CD14-positive monocyte (primary cell): ENCODE data around the gene ZNF608. TPM values are rescaled to one million over a fixed set of nuclear protein-coding genes. Genes with fewer than 3 reads are reported as not detected.

ENCODE experiments used
- DNase-seq, 3 donors: peaks; one replicate each; pipeline ENCODE4 v3.0.0-alpha.2; 2011 to 2022
- H2AFZ ChIP-seq: 2 replicates; pipeline ENCODE4 v1.6.0; 2012; ENCODE audit warnings: mild to moderate bottlenecking, low read depth, low read length, inconsistent platforms; ENCODE audit not compliant: insufficient read depth, poor library complexity, severe bottlenecking
- H3K27ac ChIP-seq, 2 donors: 1 replicate in 1 of 2; 2 replicates in 1 of 2; pipeline ENCODE4 v1.5.1; 2012 to 2013; ENCODE audit warnings: low read length in 2 of 2, control low read depth in 1 of 2, inconsistent platforms in 1 of 2, low read depth in 1 of 2, mild to moderate bottlenecking in 1 of 2
- H3K27me3 ChIP-seq, 2 donors: one replicate each; pipeline versions ENCODE4 v1.6.0 to v1.6.1; 2011 to 2013; ENCODE audit warnings: low read length in 2 of 2; ENCODE audit not compliant: control insufficient read depth in 2 of 2, insufficient read depth in 2 of 2
- H3K36me3 ChIP-seq, 2 donors: replicated peaks in 1 of 2; 1 replicate in 1 of 2; 2 replicates in 1 of 2; pipeline versions ENCODE4 v1.5.1 to v1.6.1; 2012 to 2013; ENCODE audit warnings: low read length in 2 of 2, control low read depth in 1 of 2, inconsistent platforms in 1 of 2, mild to moderate bottlenecking in 1 of 2; ENCODE audit not compliant: insufficient read depth in 2 of 2, control insufficient read depth in 1 of 2
- H3K4me1 ChIP-seq, 2 donors: 1 replicate in 1 of 2; 2 replicates in 1 of 2; pipeline versions ENCODE4 v1.5.1 to v1.6.1; 2012 to 2013; ENCODE audit warnings: low read length in 2 of 2, control low read depth in 1 of 2, inconsistent platforms in 1 of 2, mild to moderate bottlenecking in 1 of 2, moderate library complexity in 1 of 2; ENCODE audit not compliant: insufficient read depth in 2 of 2, control insufficient read depth in 1 of 2
- H3K4me2 ChIP-seq: replicated peaks from 2 replicates; pipeline ENCODE3; 2012; ENCODE audit warnings: low read length, moderate library complexity, mild to moderate bottlenecking; ENCODE audit not compliant: poor library complexity, severe bottlenecking; ENCODE audit errors: extremely low read depth
- H3K4me3 ChIP-seq, 3 experiments: fragments of 200-600 bp in 1 of 3; sonication (generic) in 1 of 3; replicated peaks in 1 of 3; 1 replicate in 2 of 3; 2 replicates in 1 of 3; pipeline ENCODE4 v1.5.1; 2011 to 2013; ENCODE audit warnings: low read length in 3 of 3, mild to moderate bottlenecking in 3 of 3, control low read depth in 2 of 3, low read depth in 2 of 3, inconsistent platforms in 1 of 3, moderate library complexity in 1 of 3
- H3K79me2 ChIP-seq: 2 replicates; pipeline ENCODE4 v1.6.0; 2012; ENCODE audit warnings: mild to moderate bottlenecking, control low read depth, inconsistent platforms, low read length, moderate library complexity; ENCODE audit not compliant: insufficient read depth
- H3K9ac ChIP-seq: 2 replicates; pipeline ENCODE4 v1.6.0; 2017; ENCODE audit warnings: low read length, mild to moderate bottlenecking; ENCODE audit not compliant: insufficient read depth, poor library complexity, severe bottlenecking
- H3K9me3 ChIP-seq, 2 donors: replicated peaks in 1 of 2; 1 replicate in 1 of 2; 2 replicates in 1 of 2; pipeline versions ENCODE4 v1.5.1 to v1.6.1; 2012 to 2013; ENCODE audit warnings: low read length in 2 of 2, control low read depth in 1 of 2; ENCODE audit not compliant: control insufficient read depth in 1 of 2, insufficient read depth in 1 of 2
- H4K20me1 ChIP-seq: 2 replicates; pipeline ENCODE4 v1.6.0; 2012; ENCODE audit warnings: mild to moderate bottlenecking, low read length, control low read depth, moderate library complexity; ENCODE audit not compliant: insufficient read depth
- H3K27ac Mint-ChIP-seq, 7 donors: one replicate each; pipeline ENCODE4 v1.8.0; 2020; ENCODE audit warnings: mild to moderate bottlenecking in 7 of 7, mixed read lengths in 7 of 7, moderate library complexity in 6 of 7, inconsistent platforms in 2 of 7
- H3K27me3 Mint-ChIP-seq, 3 donors: one replicate each; pipeline ENCODE4 v1.8.0; 2021 to 2022; ENCODE audit warnings: low read depth in 3 of 3, mild to moderate bottlenecking in 3 of 3, mixed read lengths in 3 of 3, moderate library complexity in 3 of 3, inconsistent platforms in 1 of 3
- H3K36me3 Mint-ChIP-seq, 2 donors: one replicate each; pipeline ENCODE4 v1.8.0; 2020; ENCODE audit warnings: mixed read lengths in 2 of 2, inconsistent platforms in 1 of 2, mild to moderate bottlenecking in 1 of 2
- H3K4me1 Mint-ChIP-seq: one replicate; pipeline ENCODE4 v1.8.0; 2020; ENCODE audit warnings: mild to moderate bottlenecking, mixed read lengths
- H3K4me3 Mint-ChIP-seq, 2 donors: one replicate each; pipeline ENCODE4 v1.8.0; 2020; ENCODE audit warnings: mild to moderate bottlenecking in 2 of 2, mixed read lengths in 2 of 2, moderate library complexity in 1 of 2
- H3K9me3 Mint-ChIP-seq, 7 donors: one replicate each; pipeline ENCODE4 v1.8.0; 2020 to 2022; ENCODE audit warnings: mixed read lengths in 7 of 7, mild to moderate bottlenecking in 6 of 7, moderate library complexity in 6 of 7, inconsistent platforms in 2 of 7
- CTCF ChIP-seq: fragments of 200-600 bp; IDR thresholded peaks from one replicate; pipeline ENCODE4 v1.8.0; 2022; ENCODE audit warnings: antibody characterized with exemption, mild to moderate bottlenecking
- WGBS: methylation state at CpG from one replicate; pipeline ENCODE4 v1.1.5; 2013; ENCODE audit warnings: missing lambda C conversion rate; ENCODE audit not compliant: insufficient coverage; 5-methylcytosine and 5-hydroxymethylcytosine counted together
- intact Hi-C, 2 donors: fragments of 100-400 bp; cut with micrococcal nuclease; formaldehyde crosslinking; loops; one replicate each; pipeline versions ENCODE4 v1.15.0 to v1.15.1; 2023
- polyA plus RNA-seq, 3 donors: library from polyadenylated mRNA; depleted of rRNA in 1 of 3; unstranded in 2 of 3; stranded (reverse) in 1 of 3; fragments of 300-500 nt in 2 of 3; fragments of >200 nt in 1 of 3; fragmentation: Illumina TruSeq in 2 of 3; gene quantifications; 1 replicate in 2 of 3; 2 replicates in 1 of 3; pipeline ENCODE4 v1.2.3, GENCODE V29; 2012 to 2021

The ZNF608 gene
- polyA plus RNA-seq, 3 donors: 0.05 TPM; not detected in 2

- Histone ChIP-seq H3K36me3 (no peaks in the 10 kb centered on the region), H3K27ac (no peak overlapping the region), H3K4me3 (no peak overlapping the region), H3K27me3 (no peaks in the 10 kb centered on the region), H3K79me2 (no peaks in the 10 kb centered on the region), H3K4me1 (peaks cover 5% of the 10 kb centered on the region in 2 donors), H4K20me1 (no peaks in the 10 kb centered on the region), H3K9me3 (no peaks in the 10 kb centered on the region), H3K9ac (no peak overlapping the region), H3K4me2 (no peak overlapping the region), H2AFZ (no peak overlapping the region)
- Mint-ChIP-seq H3K27me3 (peaks cover 0 to 4% (median 0%) of the 10 kb centered on the region in 3 donors), H3K36me3 (no peaks in the 10 kb centered on the region), H3K4me3 (no peak overlapping the region), H3K9me3 (peaks cover 0 to 9% (median 3%) of the 10 kb centered on the region in 7 donors), H3K27ac (no peak overlapping the region), H3K4me1 (peaks cover 6% of the 10 kb centered on the region)
- intact Hi-C loops: no loop called here
- WGBS: 100% methylated on average over 1 of the region's 1 CpG
- no peak for TF ChIP-seq CTCF
- no peak for DNase-seq
Observed at GRCh38 chr5:124782262-124782661, 35.8 kb upstream of the ZNF608 start.

- no peak overlapping the region for H2AFZ ChIP-seq
- H3K27ac Mint-ChIP-seq: no peak overlapping the region
- H3K27me3 ChIP-seq: no peaks in the 10 kb centered on the region
- no peak for TF ChIP-seq CTCF
- H3K79me2 ChIP-seq: no peaks in the 10 kb centered on the region
- peaks cover 0 to 2% (median 0%) of the 10 kb centered on the region in 3 donors for H3K27me3 Mint-ChIP-seq
- WGBS: 100% methylated on average over 1 of the region's 4 CpGs
- H3K36me3 Mint-ChIP-seq: no peaks in the 10 kb centered on the region
- no peak overlapping the region for H3K9ac ChIP-seq
- H3K36me3 ChIP-seq: no peaks in the 10 kb centered on the region
- no peak overlapping the region for H3K4me3 ChIP-seq
- H3K4me1 ChIP-seq: peaks cover 5% of the 10 kb centered on the region in 2 donors
- H4K20me1 ChIP-seq: no peaks in the 10 kb centered on the region
- no peak for DNase-seq
- no peaks in the 10 kb centered on the region for H3K9me3 ChIP-seq
- intact Hi-C loops: no loop called here
- H3K4me1 Mint-ChIP-seq: peaks cover 6% of the 10 kb centered on the region
- H3K4me3 Mint-ChIP-seq: no peak overlapping the region
- no peak overlapping the region for H3K27ac ChIP-seq
- H3K4me2 ChIP-seq: no peak overlapping the region
- peaks cover 0 to 5% (median 3%) of the 10 kb centered on the region in 7 donors for H3K9me3 Mint-ChIP-seq
Observed at GRCh38 chr5:124780011-124780410, 33.6 kb upstream of the ZNF608 start.
